Lung (tissue), 12 donors: ENCODE measurements around the gene THSD7A. TPM values are rescaled to one million over a fixed set of nuclear protein-coding genes. Genes with fewer than 3 reads are reported as not detected.

Experiments used
- ATAC-seq: fragments of 200-7000 bp; cut with Tn5 transposase; one replicate; pipeline ENCODE4 v1.9.1; 2020; ENCODE audit warnings: moderate number of reproducible peaks; ENCODE audit not compliant: insufficient read depth, low FRiP score
- DNase-seq, 3 donors: peaks; one replicate each; pipeline ENCODE4 v3.0.0-alpha.2; 2013 to 2017
- H3K27ac ChIP-seq, 2 donors: one replicate each; pipeline ENCODE4 v1.5.1; 2013; ENCODE audit warnings: mild to moderate bottlenecking in 2 of 2, moderate library complexity in 2 of 2, control low read depth in 1 of 2, inconsistent platforms in 1 of 2, low read depth in 1 of 2, low read length in 1 of 2
- H3K27me3 ChIP-seq, 3 donors: one replicate each; pipeline ENCODE4 v1.5.1; 2013; ENCODE audit warnings: low read length in 2 of 3; ENCODE audit not compliant: control insufficient read depth in 3 of 3, insufficient read depth in 3 of 3
- H3K36me3 ChIP-seq, 4 donors: one replicate each; pipeline ENCODE4 v1.5.1; 2013; ENCODE audit warnings: low read length in 4 of 4, mild to moderate bottlenecking in 1 of 4, moderate library complexity in 1 of 4; ENCODE audit not compliant: control insufficient read depth in 4 of 4, insufficient read depth in 4 of 4
- H3K4me1 ChIP-seq, 5 donors: one replicate each; pipeline ENCODE4 v1.5.1; 2013; ENCODE audit warnings: low read length in 5 of 5, mild to moderate bottlenecking in 2 of 5, moderate library complexity in 1 of 5; ENCODE audit not compliant: control insufficient read depth in 5 of 5, insufficient read depth in 5 of 5
- H3K4me3 ChIP-seq: one replicate; pipeline ENCODE4 v1.5.1; 2013; ENCODE audit warnings: mild to moderate bottlenecking, control low read depth, moderate library complexity
- H3K9ac ChIP-seq, 2 donors: one replicate each; pipeline ENCODE4 v1.5.1; 2013; ENCODE audit warnings: low read length in 2 of 2, control low read depth in 1 of 2; ENCODE audit not compliant: insufficient read depth in 1 of 2
- H3K9me3 ChIP-seq, 4 donors: one replicate each; pipeline ENCODE4 v1.5.1; 2013; ENCODE audit warnings: low read length in 3 of 4, mild to moderate bottlenecking in 1 of 4, moderate library complexity in 1 of 4; ENCODE audit not compliant: control insufficient read depth in 4 of 4, insufficient read depth in 3 of 4
- CTCF ChIP-seq: IDR thresholded peaks from 2 replicates; pipeline ENCODE4 v1.5.1; 2012; ENCODE audit warnings: mild to moderate bottlenecking; ENCODE audit errors: control extremely low read depth, extremely low read depth
- WGBS, 2 donors: extraction: QIAGEN DNeasy Blood & Tissue Kit; methylation state at CpG; one replicate each; pipeline ENCODE4 v1.1.7; 2013; 5-methylcytosine and 5-hydroxymethylcytosine counted together
- polyA plus RNA-seq, 2 donors: library from polyadenylated mRNA; stranded (reverse); fragments of 200-250 nt; gene quantifications; one replicate each; pipeline ENCODE4 v1.2.1, GENCODE V29; 2013
- total RNA-seq, 2 donors: library from RNA; depleted of rRNA in 1 of 2; stranded (reverse); fragments of >200 nt in 1 of 2; gene quantifications; one replicate each; pipeline ENCODE4 v1.2.1, GENCODE V29; 2014 to 2021
- donor health status: control.
- donor health status: control.
- donor health status: Bipolar disorder and iron deficiency.
- donor health status: healthy.
- donor health status: DM: yes; HTN: yes; CAD: no.

The THSD7A gene
- total and polyA plus RNA-seq, 4 donors = 0.53 to 12.1 (median 4.5) TPM

GRCh38 chr7:11613292-11613930 lies 218.6 kb downstream of the THSD7A start:
- no peak for TF ChIP-seq CTCF
- 93 to 94% methylated on average over 5 of the region's 5 CpGs for WGBS, 2 donors
- H3K9me3 ChIP-seq = no peaks in the 10 kb centered on the region

GRCh38 chr7:11612737-11613136 lies 219.3 kb downstream of the THSD7A start:
- no peak for TF ChIP-seq CTCF
- H3K27ac ChIP-seq = no peak overlapping the region
- 75 to 83% methylated on average over 1 of the region's 1 CpG for WGBS, 2 donors
- peaks cover 0 to 3% (median 0%) of the 10 kb centered on the region in 5 donors for H3K4me1 ChIP-seq
- H3K9ac ChIP-seq = no peak overlapping the region
- no peak overlapping the region for H3K4me3 ChIP-seq
- H3K9me3 ChIP-seq = no peaks in the 10 kb centered on the region
- no peak for DNase-seq
- no peaks in the 10 kb centered on the region for H3K27me3 ChIP-seq
- ATAC-seq = no peak
- H3K36me3 ChIP-seq = no peaks in the 10 kb centered on the region

More at GRCh38 chr7:11613292-11613930, 218.6 kb downstream of the THSD7A start:
- H3K27me3 ChIP-seq = no peaks in the 10 kb centered on the region
- ATAC-seq (no peak), DNase-seq (no peak)
- H3K4me3 ChIP-seq = no peak overlapping the region
- H3K36me3 ChIP-seq = no peaks in the 10 kb centered on the region
- no peak overlapping the region for H3K9ac ChIP-seq
- peaks cover 0 to 1% (median 0%) of the 10 kb centered on the region in 5 donors for H3K4me1 ChIP-seq
- H3K27ac ChIP-seq = no peak overlapping the region

- TF ChIP-seq CTCF = no peak
- Histone ChIP-seq H3K27ac (no peak overlapping the region), H3K36me3 (no peaks in the 10 kb centered on the region), H3K4me1 (peaks cover 0 to 11% (median 1%) of the 10 kb centered on the region in 5 donors), H3K27me3 (no peaks in the 10 kb centered on the region), H3K9ac (no peak overlapping the region), H3K9me3 (no peaks in the 10 kb centered on the region), H3K4me3 (no peak overlapping the region)
- no peak for ATAC-seq
- WGBS, 2 donors = 92% methylated on average over 2 of the region's 2 CpGs
- DNase-seq = no peak
Observed at GRCh38 chr7:11609096-11609670, 222.8 kb downstream of the THSD7A start.

- DNase-seq (peak; percentile 18 to 71 (median 61)), ATAC-seq (no peak)
- Histone ChIP-seq H3K4me1 (peaks cover 0 to 11% (median 1%) of the 10 kb centered on the region in 5 donors), H3K9me3 (no peaks in the 10 kb centered on the region), H3K4me3 (no peak overlapping the region), H3K36me3 (no peaks in the 10 kb centered on the region), H3K27ac (no peak overlapping the region), H3K9ac (no peak overlapping the region), H3K27me3 (no peaks in the 10 kb centered on the region)
- WGBS, 2 donors = 26 to 51% methylated on average over 2 of the region's 2 CpGs
- no peak for TF ChIP-seq CTCF
Observed at GRCh38 chr7:11607686-11608085, 224.3 kb downstream of the THSD7A start.
